Measurements from ENCODE around the gene SUCLG1. TPM values are rescaled to one million over a fixed set of nuclear protein-coding genes. Genes with fewer than 3 reads are reported as not detected.

The SUCLG1 gene
- polyA plus RNA-seq, 1 of the 3 experiments (the other 2 are of a cell fraction): 32.7 TPM

GRCh38 chr2:84441505-84441904 is 17.6 kb downstream of the SUCLG1 start:
- Histone ChIP-seq H2AFZ (ENCODE audit: low read depth) (no peak overlapping the region), H4K20me1 (ENCODE audit: insufficient read depth) (no peaks in the 10 kb centered on the region), H3F3A (replicated peaks; ENCODE audit: insufficient read depth) (no peaks in the 10 kb centered on the region), H3K9me3 (no peaks in the 10 kb centered on the region), H3K9me2 (no peaks in the 10 kb centered on the region), H3K27ac (ENCODE audit: low read depth in 2 of 2, low read length in 1 of 2) (no peak overlapping the region), H3K36me3 (replicated peaks in 1 of 2; ENCODE audit: control insufficient read depth in 1 of 2, insufficient read depth in 2 of 2, low read length in 1 of 2) (peaks cover 59 to 67% of the 10 kb centered on the region in 2 experiments), H3K27me3 (ENCODE audit: insufficient read depth) (no peaks in the 10 kb centered on the region), H3K4me3 (ENCODE audit: low read depth in 2 of 2, low read length in 1 of 2) (no peak overlapping the region; a peak in 1 of 4 replicates), H3K4me1 (ENCODE audit: control insufficient read depth in 1 of 2, insufficient read depth in 2 of 2, low read depth in 1 of 2, low read length in 1 of 2) (0 out of 4 replicates have a peak, but pooled peaks cover 0 to 2% of the 10 kb centered on the region in 2 experiments), H3K4me2 (no peak overlapping the region), H3K79me2 (ENCODE audit: insufficient read depth) (peaks cover 5% of the 10 kb centered on the region; the same call in 1 of the 2 replicates), H3K9ac (no peak overlapping the region)
- no peak for DNase-seq
- TF ChIP-seq USF2 (IDR thresholded peaks at IDR 0.05; ENCODE audit: borderline replicate concordance, low read depth, low read length) (no peak), ELF1 (IDR thresholded peaks at IDR 0.05) (no peak), TAF1 (IDR thresholded peaks at IDR 0.05; ENCODE audit: borderline replicate concordance, low read depth, low read length) (no peak), SMC3 (IDR thresholded peaks at IDR 0.05; ENCODE audit: low read depth, low read length) (no peak), IRF3 (IDR thresholded peaks at IDR 0.05; ENCODE audit: low read depth, low read length) (no peak), MEF2A (IDR thresholded peaks at IDR 0.05; ENCODE audit: borderline replicate concordance, low read depth) (no peak), NRF1 (IDR thresholded peaks at IDR 0.05; ENCODE audit: low read depth, low read length) (no peak), FOXM1 (IDR thresholded peaks at IDR 0.05; ENCODE audit: low read depth) (no peak), CTCF (IDR thresholded peaks at IDR 0.05) (no peak), TCF12 (IDR thresholded peaks at IDR 0.05) (no peak)
- ChIA-PET POLR2A (no interaction called here), CTCF (no interaction called here)
- 100% methylated on average over 1 of the region's 1 CpG for WGBS (ENCODE audit: low lambda C conversion rate)

GRCh38 chr2:84441036-84441435 is 18.0 kb downstream of the SUCLG1 start:
- Histone ChIP-seq H3K9me2 (no peaks in the 10 kb centered on the region), H2AFZ (ENCODE audit: low read depth) (no peak overlapping the region), H3K36me3 (replicated peaks in 1 of 2; ENCODE audit: control insufficient read depth in 1 of 2, insufficient read depth in 2 of 2, low read length in 1 of 2) (peaks cover 59 to 66% of the 10 kb centered on the region in 2 experiments), H3K79me2 (ENCODE audit: insufficient read depth) (peaks cover under 1% of the 10 kb centered on the region; the same call in 1 of the 2 replicates), H4K20me1 (ENCODE audit: insufficient read depth) (no peaks in the 10 kb centered on the region), H3K4me1 (ENCODE audit: control insufficient read depth in 1 of 2, insufficient read depth in 2 of 2, low read depth in 1 of 2, low read length in 1 of 2) (peaks cover 0 to 7% of the 10 kb centered on the region in 2 experiments; a peak in 1 of 4 replicates), H3K27me3 (ENCODE audit: insufficient read depth) (no peaks in the 10 kb centered on the region), H3K9ac (no peak overlapping the region), H3K27ac (ENCODE audit: low read depth in 2 of 2, low read length in 1 of 2) (no peak overlapping the region), H3K4me2 (no peak overlapping the region), H3K4me3 (ENCODE audit: low read depth in 2 of 2, low read length in 1 of 2) (no peak overlapping the region; a peak in 1 of 4 replicates), H3K9me3 (no peaks in the 10 kb centered on the region), H3F3A (replicated peaks; ENCODE audit: insufficient read depth) (no peaks in the 10 kb centered on the region)
- 95% methylated on average over 4 of the region's 4 CpGs for WGBS (ENCODE audit: low lambda C conversion rate)
- CTCF ChIA-PET: no interaction called here
- POLR2A ChIA-PET: no interaction called here
- DNase-seq: no peak
- TF ChIP-seq PBX3 (IDR thresholded peaks at IDR 0.05) (no peak), NFIC (IDR thresholded peaks at IDR 0.05; ENCODE audit: borderline replicate concordance) (no peak), SIN3A (IDR thresholded peaks at IDR 0.05; ENCODE audit: borderline replicate concordance, low read depth, low read length) (no peak), JUND (IDR thresholded peaks at IDR 0.05) (no peak), MEF2A (IDR thresholded peaks at IDR 0.05; ENCODE audit: borderline replicate concordance, low read depth) (no peak), RFX5 (IDR thresholded peaks at IDR 0.05; ENCODE audit: low read length) (no peak), MAX (IDR thresholded peaks at IDR 0.05; ENCODE audit: low read depth) (no peak), YY1 (IDR thresholded peaks at IDR 0.05; ENCODE audit: low read depth) (no peak), USF1 (IDR thresholded peaks at IDR 0.05; ENCODE audit: borderline replicate concordance, low read depth) (no peak), RAD21 (IDR thresholded peaks at IDR 0.05; ENCODE audit: low read length) (no peak), POLR2AphosphoS5 (IDR thresholded peaks at IDR 0.05; ENCODE audit: low read depth, low read length) (no peak)

Data from SK-N-SH (cell line).